Nucleus accumbens (tissue), 56 donors: ENCODE data around the gene MOGAT3.
A peak's percentile ranks its signal among the peaks of the same experiment; 100 is the strongest.
"Not testable (repeated sequence)": the region's sequence is repeated elsewhere in the genome, so short reads cannot be mapped to it uniquely, and the experiment has no call there.

Source experiments
- DNase-seq, 56 donors: peaks; one replicate each; lab custom pipeline; 2025; lab: John Stamatoyannopoulos, UW

The MOGAT3 gene

DNA sequence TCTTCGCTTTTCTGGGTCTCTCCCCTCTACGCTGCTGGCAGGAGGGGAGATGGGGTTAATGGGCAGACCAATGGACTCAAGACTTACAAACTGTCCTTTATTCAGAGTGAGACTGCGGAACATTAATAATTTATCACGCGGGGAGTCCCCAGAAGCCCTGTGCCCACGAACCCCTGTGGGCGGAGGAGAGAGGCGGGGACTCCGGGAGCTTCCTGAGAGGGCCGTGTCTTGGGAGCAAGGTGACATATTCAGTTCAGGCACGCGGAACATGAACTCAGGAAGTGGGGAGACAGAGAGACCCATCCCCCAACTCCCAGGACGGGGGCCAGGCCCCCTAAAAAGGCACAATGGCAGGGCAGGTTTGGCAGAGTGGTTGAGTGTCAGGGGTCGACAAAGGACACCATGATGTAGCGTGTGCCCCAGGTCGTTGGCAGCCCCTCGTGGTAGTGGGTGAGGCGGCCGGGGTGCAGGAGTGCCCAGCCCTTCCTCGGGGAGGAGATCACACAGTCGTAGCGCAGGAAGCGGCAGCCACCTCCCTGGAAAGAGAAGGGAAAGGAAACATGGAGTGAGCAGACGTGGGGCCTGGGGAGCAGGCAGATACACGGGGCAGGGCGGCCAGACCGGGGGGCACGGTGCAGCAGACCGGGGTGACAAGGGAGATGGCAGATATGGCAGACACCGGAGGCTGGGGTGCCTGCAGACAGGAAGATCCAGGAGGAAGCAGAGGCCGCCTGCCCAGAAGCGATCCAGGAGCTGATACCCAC is 5.2 kb upstream of the MOGAT3 start:
- peak in 1 of 56 donors; percentile 1 for DNase-seq

DNA sequence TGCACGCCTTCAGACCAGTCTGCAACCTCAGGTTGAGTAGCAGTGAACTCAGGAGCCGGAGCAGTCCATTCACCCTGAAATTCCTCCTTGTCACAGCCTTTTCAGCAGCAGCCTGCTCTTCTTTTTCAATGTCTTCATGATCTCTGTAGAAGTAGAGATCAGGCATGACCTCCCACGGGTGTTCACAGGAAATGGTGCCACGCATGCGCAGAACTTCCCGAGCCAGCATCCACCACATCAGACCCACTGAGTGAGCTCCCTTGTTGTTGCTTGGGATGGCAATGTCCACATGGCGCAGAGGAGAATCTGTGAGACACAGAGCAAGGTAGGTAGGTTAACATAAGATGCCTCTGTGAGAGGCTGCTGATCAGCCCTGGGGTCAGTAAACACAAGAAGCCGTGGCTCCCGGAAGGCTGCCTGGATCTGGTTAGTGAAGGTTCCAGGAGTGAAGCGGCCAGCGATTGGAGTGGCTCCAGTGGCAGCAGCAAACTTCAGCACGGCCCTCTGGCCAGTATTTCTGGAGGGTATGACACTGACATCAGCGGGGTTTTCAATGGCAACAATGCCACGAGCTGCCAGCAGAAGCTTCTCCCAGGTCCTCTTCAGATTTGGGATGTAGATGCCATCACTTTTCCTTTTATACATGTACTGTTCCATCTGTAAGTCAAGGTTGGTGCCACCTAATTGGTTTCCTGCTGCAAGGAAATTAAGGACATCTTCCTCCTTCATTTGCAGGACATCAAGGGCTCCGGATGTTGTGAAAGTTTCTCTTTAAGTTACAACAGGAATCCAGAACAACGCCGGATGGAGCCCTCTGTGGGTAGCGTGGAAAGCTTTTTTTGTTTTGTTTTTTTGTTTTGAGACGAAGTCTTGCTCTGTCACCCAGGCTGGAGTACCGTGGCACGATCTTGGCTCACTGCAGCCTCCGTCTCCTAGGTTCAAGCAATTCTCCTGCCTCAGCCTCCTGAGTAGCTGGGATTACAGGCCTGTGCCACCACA is 3.2 kb upstream of the MOGAT3 start:
- not testable (repeated sequence) for DNase-seq

DNA sequence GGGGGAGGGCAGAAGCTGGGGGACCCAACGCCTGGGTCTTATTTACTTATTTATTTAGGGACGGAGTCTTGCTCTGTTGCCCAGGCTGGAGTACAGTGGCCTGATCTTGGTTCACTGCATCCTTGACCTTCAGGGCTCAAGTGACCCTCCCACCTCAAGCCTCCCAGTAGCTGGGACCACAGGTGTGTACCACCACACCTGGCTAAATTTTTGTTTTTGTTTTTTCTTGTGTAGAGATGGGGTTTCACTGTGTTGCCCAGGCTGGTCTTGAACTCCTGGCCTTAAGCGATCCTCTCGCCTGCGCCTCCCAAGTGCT is 1.7 kb upstream of the MOGAT3 start:
- no peak for DNase-seq

DNA sequence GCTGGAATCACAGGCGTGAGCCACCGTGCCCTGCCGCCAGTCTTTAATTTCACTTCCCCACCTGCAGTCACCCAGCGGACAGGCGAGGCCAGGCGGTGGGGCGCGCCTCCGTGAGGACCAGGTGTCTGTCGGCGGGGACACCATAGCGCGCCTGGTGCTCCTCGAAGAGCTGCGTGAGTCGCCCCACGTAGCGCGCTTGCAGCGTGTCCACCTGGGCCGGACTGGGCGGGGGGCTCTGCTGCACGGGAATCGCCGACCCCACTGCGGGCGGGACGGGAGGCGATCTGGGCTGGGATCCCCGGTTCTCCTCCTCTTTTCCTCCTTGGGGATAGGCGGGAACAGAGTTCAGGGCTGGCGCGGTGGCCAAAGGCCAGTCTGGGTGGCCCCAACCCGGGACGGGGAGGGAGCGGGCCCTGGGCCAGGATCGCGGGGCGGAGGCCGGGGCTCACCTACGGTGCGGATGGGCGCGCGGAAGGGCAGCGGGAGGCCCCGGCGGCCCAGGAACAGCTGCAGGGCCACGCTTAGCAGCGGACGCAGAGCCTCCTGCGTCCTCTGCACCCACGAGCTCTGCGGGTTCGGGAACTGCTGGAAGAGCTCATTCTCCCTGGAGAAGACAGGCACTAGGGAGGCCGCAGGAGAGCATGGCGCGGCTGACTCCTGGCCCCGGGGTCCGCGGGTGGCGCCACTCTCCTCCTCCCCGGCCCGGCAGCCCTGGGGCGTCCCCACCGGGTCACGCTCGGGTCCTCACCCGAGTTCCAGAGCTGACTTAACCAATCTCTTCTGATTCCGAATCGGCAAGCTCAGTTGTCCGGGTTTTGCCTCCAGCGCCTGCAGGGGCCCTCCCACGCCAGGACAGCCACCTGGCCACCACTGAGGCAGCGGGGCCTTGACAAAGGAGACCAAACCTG is 1.1 kb upstream of the MOGAT3 start:
- DNase-seq, result no peak

DNA sequence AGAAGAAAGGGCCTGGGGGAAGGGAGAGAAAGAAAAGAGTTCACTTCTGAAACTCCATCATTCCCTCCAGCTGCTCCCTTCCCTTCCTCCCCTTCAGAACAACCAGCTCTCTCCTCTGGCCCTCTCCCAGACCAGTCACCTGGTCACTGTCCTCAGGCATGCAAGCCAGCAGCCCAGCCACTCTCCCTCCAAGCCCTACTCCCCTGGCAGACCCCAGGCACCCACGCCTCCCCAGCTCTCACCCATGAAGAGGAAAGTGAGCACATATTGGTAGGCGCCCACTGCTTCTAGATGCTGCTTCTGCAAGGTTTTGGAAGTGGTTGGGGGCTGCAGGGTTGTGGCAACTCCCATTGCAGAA is 353 bp downstream of the MOGAT3 start:
- DNase-seq, result no peak

DNA sequence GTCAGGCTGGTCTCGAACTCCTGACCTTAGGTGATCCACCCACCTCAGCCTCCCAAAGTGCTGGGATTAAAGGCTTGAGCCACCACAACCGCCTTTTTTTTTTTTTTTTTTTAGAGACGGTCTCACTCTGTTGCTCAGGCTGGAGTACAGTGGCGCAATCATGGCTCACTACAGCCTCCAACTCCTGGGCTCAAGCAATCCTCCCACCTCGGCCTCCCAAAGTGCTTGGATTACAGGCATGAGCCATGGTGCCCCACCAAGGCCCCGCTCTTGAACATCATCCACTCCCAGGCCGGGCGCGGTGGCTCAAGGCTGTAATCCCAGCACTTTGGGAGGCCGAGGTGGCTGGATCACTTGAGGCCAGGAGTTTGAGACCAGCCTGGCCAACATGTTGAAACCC is 1.3 kb downstream of the MOGAT3 start:
- DNase-seq, result not testable (repeated sequence)

DNA sequence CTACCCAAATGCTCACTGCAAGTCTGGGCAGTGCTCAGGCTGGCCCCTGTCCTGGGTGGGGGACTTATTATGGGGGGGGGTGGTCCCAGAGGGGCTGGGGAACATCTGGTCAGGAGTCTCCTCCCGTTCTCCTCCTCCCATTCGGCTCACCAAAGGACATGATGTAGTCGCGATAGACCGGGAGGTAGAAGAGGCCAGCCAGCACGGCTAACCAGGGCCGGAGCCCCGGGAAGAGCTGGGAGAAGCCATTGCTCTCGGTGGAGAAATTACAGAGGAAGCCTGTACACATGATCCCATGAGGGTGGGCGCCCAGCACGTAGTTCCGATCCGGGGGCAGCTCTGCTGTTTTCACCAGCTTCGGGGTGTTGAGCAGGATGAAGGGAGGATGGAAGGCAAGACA is 2.4 kb downstream of the MOGAT3 start:
- no peak for DNase-seq

DNA sequence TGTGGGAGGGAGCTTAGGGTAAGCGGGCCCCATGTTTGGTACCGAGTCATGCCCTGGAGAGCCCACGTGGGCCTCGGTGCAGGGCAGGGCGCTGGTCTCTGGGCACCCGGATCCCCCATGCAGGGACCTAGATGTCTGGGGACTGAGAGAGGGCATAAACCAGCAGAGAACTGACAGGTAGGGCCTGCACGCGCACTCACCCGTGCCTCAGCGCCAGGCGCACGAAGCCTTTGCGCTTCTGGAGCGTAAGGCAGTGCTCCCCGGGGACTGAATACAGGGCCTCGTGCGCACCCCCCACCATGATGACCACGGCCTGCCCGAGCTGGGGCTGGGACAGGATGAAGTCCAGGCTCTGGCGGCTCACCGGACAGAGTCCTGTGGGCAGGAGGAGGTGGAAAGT is 2.8 kb downstream of the MOGAT3 start:
- no peak for DNase-seq

DNA sequence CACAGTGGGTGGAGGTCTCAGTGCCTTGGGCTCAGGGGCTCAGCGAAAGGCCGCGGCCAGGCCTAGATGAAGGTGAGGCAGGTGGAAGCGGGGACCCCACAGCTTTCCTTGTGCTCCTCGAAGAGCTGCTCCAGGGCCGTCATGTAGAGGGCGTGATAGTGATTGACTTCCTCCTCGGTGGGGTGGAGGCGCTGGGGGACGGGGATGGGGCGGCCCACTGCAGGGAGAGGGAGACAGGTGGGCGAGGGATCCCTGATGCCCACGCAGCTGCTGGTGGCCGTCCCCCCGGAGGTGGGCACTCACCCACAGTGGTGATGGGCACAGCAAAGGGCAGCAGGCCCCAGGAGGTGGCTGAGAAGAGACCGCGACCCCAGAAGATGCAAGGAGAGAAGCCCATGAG is 5.0 kb downstream of the MOGAT3 start:
- no peak for DNase-seq

DNA sequence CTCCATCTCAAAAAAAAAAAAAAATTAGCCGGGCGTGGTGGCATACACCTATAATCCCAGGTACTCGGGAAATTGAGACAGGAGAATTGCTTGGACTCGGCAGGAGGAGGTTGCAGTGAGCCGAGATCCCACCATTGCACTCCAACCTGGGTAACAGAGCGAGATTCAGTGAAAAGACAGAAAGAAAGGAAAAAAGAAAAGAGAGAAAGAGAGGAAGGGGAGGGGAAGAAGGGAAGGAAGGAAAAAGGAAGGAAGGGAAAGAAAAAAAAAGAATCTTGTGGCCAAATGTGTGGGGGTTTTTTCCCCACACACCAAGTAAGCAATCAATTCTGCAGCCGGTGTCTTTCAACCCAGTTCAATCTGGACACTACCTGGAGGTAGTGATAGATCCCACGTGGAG is 11.7 kb downstream of the MOGAT3 start:
- no peak for DNase-seq

DNA sequence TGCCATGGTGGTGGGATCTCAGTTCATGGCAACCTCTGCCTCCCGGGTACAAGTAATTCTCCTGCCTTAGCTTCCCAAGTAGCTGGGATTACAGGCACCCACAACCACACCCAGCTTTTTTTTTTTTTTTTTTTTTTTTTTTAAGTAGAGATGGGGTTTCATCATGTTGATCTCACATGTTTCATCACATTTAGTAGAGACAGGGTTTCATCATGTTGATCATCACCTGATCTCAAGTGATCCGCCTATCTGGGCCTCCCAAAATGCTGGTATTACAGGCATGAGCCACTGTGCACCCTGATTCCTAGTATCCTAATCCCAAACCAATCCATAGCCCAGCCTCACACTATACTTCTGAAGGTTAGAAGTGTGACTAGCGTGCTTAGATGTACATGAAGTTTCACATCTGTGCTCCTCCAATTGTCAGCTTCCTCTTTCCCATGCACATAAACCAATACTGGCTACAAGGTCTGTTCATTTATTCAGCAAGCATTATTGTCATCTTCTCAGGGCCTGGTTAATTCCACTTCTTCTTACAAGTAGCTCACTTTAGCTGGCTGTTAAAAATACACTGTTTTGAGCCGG is 13.9 kb downstream of the MOGAT3 start:
- no peak for DNase-seq

DNA sequence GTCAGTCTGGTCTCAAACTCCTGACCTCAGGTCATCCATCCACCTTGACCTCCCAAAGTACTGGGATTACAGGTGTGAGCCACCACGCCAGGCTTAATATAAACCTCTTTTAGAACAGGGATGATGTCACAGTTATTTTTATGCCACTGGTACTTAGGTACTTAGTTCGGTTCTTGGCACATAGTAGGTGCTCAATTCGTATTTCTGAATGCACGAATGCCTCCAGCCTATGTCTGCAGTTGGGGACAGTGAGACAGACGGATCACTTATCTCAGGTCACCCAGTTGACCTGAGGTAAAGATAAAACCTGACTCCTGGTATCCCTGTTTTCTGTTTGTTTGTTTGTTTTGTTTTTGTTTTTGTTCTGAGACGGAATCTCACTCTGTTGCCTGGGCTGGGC is 14.6 kb downstream of the MOGAT3 start:
- no peak for DNase-seq

DNA sequence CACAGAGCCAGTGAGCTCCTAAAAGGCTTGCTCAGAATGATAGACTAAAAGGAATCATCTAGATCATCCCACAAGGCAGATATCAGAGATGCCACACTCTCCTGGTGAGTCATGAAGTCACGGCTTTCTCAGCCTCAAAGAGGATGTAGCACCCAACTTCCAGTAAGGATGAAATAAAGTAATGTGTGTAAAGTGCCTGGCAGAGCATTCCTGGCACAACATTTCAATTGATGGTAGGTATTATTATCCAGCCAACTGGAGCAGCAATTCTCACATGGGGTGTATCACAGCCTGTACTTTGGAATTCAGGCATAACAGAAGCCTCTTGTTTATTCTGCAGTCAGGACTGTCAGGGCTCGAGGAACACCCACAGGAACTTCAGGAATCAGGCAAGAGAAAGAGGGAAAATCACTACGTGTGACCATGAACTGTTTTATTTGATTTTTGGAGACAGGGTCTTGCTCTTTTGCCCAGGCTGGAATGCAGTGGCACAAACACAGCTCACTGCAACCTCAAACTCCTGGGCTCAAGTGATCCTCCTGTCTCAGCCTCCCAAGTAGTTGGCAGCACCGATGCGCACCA is 15.5 kb downstream of the MOGAT3 start:
- peak in 7 of 56 donors; percentile 3 to 47 (median 13) for DNase-seq

DNA sequence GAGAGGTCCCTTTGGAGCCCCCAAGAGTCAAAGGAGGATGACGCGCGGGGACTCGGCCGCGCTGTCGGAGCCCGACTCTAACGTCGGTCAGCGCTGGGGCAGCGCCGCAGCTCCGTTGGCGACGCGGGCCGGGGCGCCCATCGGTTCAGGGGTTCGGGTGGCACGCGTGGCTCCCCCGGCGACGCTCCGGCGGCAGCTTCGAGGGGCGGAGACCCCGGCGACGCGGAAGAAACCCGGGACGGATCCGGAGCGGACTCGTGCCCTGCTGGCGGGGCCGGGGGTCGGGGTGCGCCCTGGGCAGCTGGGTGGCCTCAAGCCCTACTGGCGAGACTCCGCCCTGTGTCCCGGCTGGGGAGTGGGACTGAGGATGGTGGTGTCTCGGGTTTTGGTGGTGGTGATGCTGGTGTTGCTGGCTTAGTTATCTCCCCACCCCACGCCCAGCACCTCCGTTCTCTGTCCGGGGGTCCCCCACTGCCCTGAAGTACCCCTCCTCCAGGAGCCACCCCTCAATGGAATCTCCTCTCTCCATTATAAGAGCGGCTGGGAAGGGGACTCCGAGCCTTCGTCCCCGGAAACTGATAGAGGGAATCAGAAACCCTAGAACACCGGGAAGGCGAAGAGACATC is 20.6 kb downstream of the MOGAT3 start, which contains the start of gene NAT16:
Gene NAT16 (minus strand): TSS at position 164 of the 626 bp plus-strand sequence. CDS start 5,486 bp downstream, outside the sequence.
- DNase-seq, result no peak

DNA sequence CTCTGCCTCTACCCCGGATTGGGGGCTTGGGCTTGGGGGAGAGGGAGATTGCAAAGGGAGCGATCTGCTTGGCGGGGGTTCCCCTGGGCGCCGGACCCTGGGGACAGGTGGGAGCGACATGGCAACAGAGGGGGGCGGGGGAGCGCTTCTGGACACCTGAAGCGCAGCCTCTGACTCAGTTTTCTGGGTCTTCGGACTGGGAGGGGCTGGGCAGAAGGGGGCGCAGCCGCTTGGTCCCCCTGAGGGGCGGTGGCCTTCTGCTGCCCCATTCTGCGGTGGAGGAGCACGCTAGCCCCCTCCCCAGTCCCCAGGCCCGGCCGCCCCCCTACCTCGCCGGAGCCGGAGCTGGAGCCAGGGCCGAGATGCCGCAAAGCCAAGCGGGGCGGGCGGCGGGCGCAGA is 21.1 kb downstream of the MOGAT3 start:
- peak in 1 of 56 donors; percentile 40 for DNase-seq

DNA sequence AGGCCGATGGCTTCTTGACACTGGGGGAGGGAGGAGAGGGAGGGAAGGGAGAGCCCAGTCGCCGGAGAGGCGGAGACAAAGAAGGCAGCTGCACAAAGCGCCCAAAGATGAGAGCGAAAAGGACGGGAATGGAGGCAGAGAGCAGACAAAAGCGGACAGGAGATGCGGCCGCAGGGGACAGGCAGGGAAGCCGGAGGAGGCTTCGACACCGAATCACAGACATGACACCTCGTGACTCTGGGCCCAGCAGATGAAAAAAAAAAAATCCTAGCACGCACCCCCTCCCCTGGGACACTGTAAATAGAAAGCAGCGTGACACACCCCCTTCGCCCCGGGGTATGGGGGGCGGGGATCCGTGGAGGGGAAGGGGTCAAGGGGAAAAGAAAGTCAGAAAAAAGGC is 21.7 kb downstream of the MOGAT3 start:
- DNase-seq, result no peak

DNA sequence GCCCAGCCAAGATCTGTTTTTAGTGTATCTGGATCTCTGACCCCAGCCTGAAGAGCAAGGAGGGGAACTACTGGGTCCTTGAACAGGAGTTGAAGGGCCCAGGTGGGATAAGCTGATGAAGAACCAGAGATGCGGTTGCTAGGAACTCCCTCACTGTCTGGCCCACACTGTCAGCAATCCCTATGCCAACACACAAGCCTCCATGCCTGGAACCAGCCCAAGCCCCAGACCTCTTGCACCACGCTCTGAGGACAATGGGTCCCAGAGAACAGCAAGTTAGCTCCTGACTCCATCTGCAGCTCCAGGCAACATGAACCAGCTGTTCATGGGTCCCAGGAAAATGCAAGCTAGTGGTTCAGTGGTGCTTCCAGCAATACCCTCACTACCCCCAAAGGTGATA is 23.2 kb downstream of the MOGAT3 start:
- DNase-seq, result no peak

DNA sequence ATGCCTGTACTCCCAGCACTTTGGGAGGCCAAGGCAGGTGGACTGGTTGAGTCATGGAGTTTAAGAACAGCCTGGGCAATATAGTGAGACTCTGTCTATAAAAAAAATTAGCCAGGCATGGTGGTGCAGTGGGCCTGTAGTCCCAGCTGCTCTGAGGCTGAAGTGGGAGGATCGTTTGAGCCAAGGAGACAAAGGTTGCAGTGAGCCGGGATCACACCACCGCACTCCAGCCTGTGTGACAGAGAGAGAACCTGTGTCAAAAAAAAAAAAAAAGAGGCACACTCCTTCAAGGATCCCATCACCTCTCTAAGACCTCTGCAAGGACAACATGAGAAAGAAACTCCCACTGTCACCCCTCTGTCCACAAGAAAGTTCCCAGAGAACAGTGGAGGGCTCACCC is 25.2 kb downstream of the MOGAT3 start:
- DNase-seq, result no peak

DNA sequence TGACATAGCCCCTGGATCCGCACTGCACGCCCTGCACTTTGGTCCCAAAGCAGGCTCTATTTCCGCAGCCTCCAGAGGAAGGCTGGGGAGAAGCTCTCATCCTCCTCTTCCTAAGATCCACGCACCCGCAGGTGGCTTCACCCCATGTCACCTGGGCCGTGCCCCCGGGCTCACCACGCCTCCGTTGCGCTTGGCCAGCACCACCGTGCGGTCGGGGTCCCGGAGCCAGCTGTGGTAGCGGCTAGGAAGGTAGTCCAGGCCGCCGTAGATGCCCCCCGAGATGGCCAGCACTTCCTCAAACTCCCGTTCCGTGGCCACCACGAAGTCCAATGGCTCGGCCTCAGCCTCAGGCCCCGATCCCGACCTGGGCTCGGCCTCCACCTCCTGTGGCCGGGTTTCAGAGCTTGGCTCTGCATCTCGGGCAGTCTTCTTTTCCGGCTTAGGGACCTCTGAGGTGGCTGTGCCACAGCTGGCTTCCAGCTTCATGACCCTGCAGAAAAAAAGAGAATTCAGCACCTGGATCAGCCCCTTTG is 26.4 kb downstream of the MOGAT3 start:
- no peak for DNase-seq
